Measurements from ENCODE around the gene SLIT3.

Gene SLIT3

GRCh38 chr5:168881427-168882149, 419.4 kb downstream of the SLIT3 start:
- Mint-ChIP-seq H3K9me3 (no peaks in the 10 kb centered on the region), H3K27ac (no peak overlapping the region), H3K36me3 (ENCODE audit: low read depth) (no peaks in the 10 kb centered on the region), H3K4me3 (no peak overlapping the region), H3K27me3 (ENCODE audit: low read depth) (peaks cover 3% of the 10 kb centered on the region), H3K4me1 (ENCODE audit: low read depth) (no peaks in the 10 kb centered on the region)
- DNase-seq (ENCODE audit: low spot score) = no peak

- H3K27me3 Mint-ChIP-seq (ENCODE audit: low read depth) = peaks cover 6% of the 10 kb centered on the region
- H3K9me3 Mint-ChIP-seq = no peaks in the 10 kb centered on the region
Measured at GRCh38 chr5:168879929-168880328, 421.0 kb downstream of the SLIT3 start.

GRCh38 chr5:168879331-168879730, 421.6 kb downstream of the SLIT3 start:
- no peak overlapping the region for H3K27ac Mint-ChIP-seq

More at GRCh38 chr5:168879929-168880328, 421.0 kb downstream of the SLIT3 start:
- H3K36me3 Mint-ChIP-seq (ENCODE audit: low read depth) = no peaks in the 10 kb centered on the region
- DNase-seq (ENCODE audit: low spot score) = no peak
- H3K27ac Mint-ChIP-seq = no peak overlapping the region
- no peak overlapping the region for H3K4me3 Mint-ChIP-seq
- H3K4me1 Mint-ChIP-seq (ENCODE audit: low read depth) = no peaks in the 10 kb centered on the region

GRCh38 chr5:168878135-168878745, 422.7 kb downstream of the SLIT3 start:
- Mint-ChIP-seq H3K4me1 (ENCODE audit: low read depth) (no peaks in the 10 kb centered on the region), H3K27ac (no peak overlapping the region), H3K9me3 (no peaks in the 10 kb centered on the region), H3K27me3 (ENCODE audit: low read depth) (peaks cover 9% of the 10 kb centered on the region), H3K36me3 (ENCODE audit: low read depth) (no peaks in the 10 kb centered on the region), H3K4me3 (no peak overlapping the region)
- DNase-seq (ENCODE audit: low spot score) = no peak

More at GRCh38 chr5:168879331-168879730, 421.6 kb downstream of the SLIT3 start:
- Mint-ChIP-seq H3K27me3 (ENCODE audit: low read depth) (peaks cover 9% of the 10 kb centered on the region), H3K36me3 (ENCODE audit: low read depth) (no peaks in the 10 kb centered on the region), H3K9me3 (no peaks in the 10 kb centered on the region), H3K4me1 (ENCODE audit: low read depth) (no peaks in the 10 kb centered on the region), H3K4me3 (no peak overlapping the region)
- no peak for DNase-seq (ENCODE audit: low spot score)

GRCh38 chr5:168877132-168877892, 423.6 kb downstream of the SLIT3 start:
- Mint-ChIP-seq H3K9me3 (no peaks in the 10 kb centered on the region), H3K27ac (no peak overlapping the region), H3K4me3 (no peak overlapping the region), H3K4me1 (ENCODE audit: low read depth) (no peaks in the 10 kb centered on the region), H3K36me3 (ENCODE audit: low read depth) (no peaks in the 10 kb centered on the region), H3K27me3 (ENCODE audit: low read depth) (peaks cover 9% of the 10 kb centered on the region)
- no peak for DNase-seq (ENCODE audit: low spot score)

- Mint-ChIP-seq H3K9me3 (no peaks in the 10 kb centered on the region), H3K27ac (no peak overlapping the region), H3K4me3 (no peak overlapping the region), H3K4me1 (ENCODE audit: low read depth) (no peaks in the 10 kb centered on the region), H3K36me3 (ENCODE audit: low read depth) (no peaks in the 10 kb centered on the region), H3K27me3 (ENCODE audit: low read depth) (peaks cover 9% of the 10 kb centered on the region)
- DNase-seq (ENCODE audit: low spot score) = no peak
Measured at GRCh38 chr5:168876419-168876818, 424.5 kb downstream of the SLIT3 start.

GRCh38 chr5:168875832-168876231, 425.1 kb downstream of the SLIT3 start:
- Mint-ChIP-seq H3K27me3 (ENCODE audit: low read depth) (peaks cover 9% of the 10 kb centered on the region), H3K4me1 (ENCODE audit: low read depth) (no peaks in the 10 kb centered on the region), H3K27ac (no peak overlapping the region), H3K4me3 (no peak overlapping the region), H3K9me3 (no peaks in the 10 kb centered on the region), H3K36me3 (ENCODE audit: low read depth) (no peaks in the 10 kb centered on the region)
- no peak for DNase-seq (ENCODE audit: low spot score)

GRCh38 chr5:168874713-168875380, 426.1 kb downstream of the SLIT3 start:
- H3K4me1 Mint-ChIP-seq (ENCODE audit: low read depth) = no peaks in the 10 kb centered on the region
- H3K27ac Mint-ChIP-seq = no peak overlapping the region
- H3K27me3 Mint-ChIP-seq (ENCODE audit: low read depth) = peaks cover 11% of the 10 kb centered on the region
- no peaks in the 10 kb centered on the region for H3K9me3 Mint-ChIP-seq
- no peak for DNase-seq (ENCODE audit: low spot score)
- H3K36me3 Mint-ChIP-seq (ENCODE audit: low read depth) = no peaks in the 10 kb centered on the region
- H3K4me3 Mint-ChIP-seq = no peak overlapping the region

- H3K27me3 Mint-ChIP-seq (ENCODE audit: low read depth) = peaks cover 8% of the 10 kb centered on the region
- no peak for DNase-seq (ENCODE audit: low spot score)
- H3K36me3 Mint-ChIP-seq (ENCODE audit: low read depth) = no peaks in the 10 kb centered on the region
- no peak overlapping the region for H3K4me3 Mint-ChIP-seq
- H3K27ac Mint-ChIP-seq = no peak overlapping the region
- H3K9me3 Mint-ChIP-seq = no peaks in the 10 kb centered on the region
- no peaks in the 10 kb centered on the region for H3K4me1 Mint-ChIP-seq (ENCODE audit: low read depth)
Measured at GRCh38 chr5:168872246-168872645, 428.7 kb downstream of the SLIT3 start.

- Mint-ChIP-seq H3K27me3 (ENCODE audit: low read depth) (peaks cover 8% of the 10 kb centered on the region), H3K27ac (no peak overlapping the region), H3K4me1 (ENCODE audit: low read depth) (no peaks in the 10 kb centered on the region), H3K36me3 (ENCODE audit: low read depth) (no peaks in the 10 kb centered on the region), H3K4me3 (no peak overlapping the region), H3K9me3 (no peaks in the 10 kb centered on the region)
- no peak for DNase-seq (ENCODE audit: low spot score)
Measured at GRCh38 chr5:168870910-168871309, 430.0 kb downstream of the SLIT3 start.

- no peak overlapping the region for H3K27ac Mint-ChIP-seq
- no peak for DNase-seq (ENCODE audit: low spot score)
- H3K4me1 Mint-ChIP-seq (ENCODE audit: low read depth) = no peaks in the 10 kb centered on the region
- no peaks in the 10 kb centered on the region for H3K36me3 Mint-ChIP-seq (ENCODE audit: low read depth)
- no peaks in the 10 kb centered on the region for H3K9me3 Mint-ChIP-seq
- H3K27me3 Mint-ChIP-seq (ENCODE audit: low read depth) = peaks cover 4% of the 10 kb centered on the region
- H3K4me3 Mint-ChIP-seq = no peak overlapping the region
Measured at GRCh38 chr5:168869615-168870227, 431.2 kb downstream of the SLIT3 start.

GRCh38 chr5:168867241-168867640, 433.7 kb downstream of the SLIT3 start:
- peaks cover 2% of the 10 kb centered on the region for H3K27me3 Mint-ChIP-seq (ENCODE audit: low read depth)
- no peaks in the 10 kb centered on the region for H3K36me3 Mint-ChIP-seq (ENCODE audit: low read depth)

GRCh38 chr5:168865968-168866367, 435.0 kb downstream of the SLIT3 start:
- H3K27ac Mint-ChIP-seq = no peak overlapping the region
- H3K4me1 Mint-ChIP-seq (ENCODE audit: low read depth) = no peaks in the 10 kb centered on the region
- H3K9me3 Mint-ChIP-seq = peaks cover 5% of the 10 kb centered on the region
- H3K36me3 Mint-ChIP-seq (ENCODE audit: low read depth) = no peaks in the 10 kb centered on the region
- DNase-seq (ENCODE audit: low spot score) = no peak
- peaks cover 5% of the 10 kb centered on the region for H3K27me3 Mint-ChIP-seq (ENCODE audit: low read depth)
- no peak overlapping the region for H3K4me3 Mint-ChIP-seq

More at GRCh38 chr5:168867241-168867640, 433.7 kb downstream of the SLIT3 start:
- Mint-ChIP-seq H3K4me1 (ENCODE audit: low read depth) (no peaks in the 10 kb centered on the region), H3K4me3 (no peak overlapping the region), H3K9me3 (peaks cover under 1% of the 10 kb centered on the region), H3K27ac (no peak overlapping the region)
- no peak for DNase-seq (ENCODE audit: low spot score)

All from T-helper 2 cell treated with Interferon-gamma antibody and Interleukin-4, amounts not matched to agents 5 μg/mL and 100 μg/mL, for 36 hours (primary cell).